ENCODE results near the gene CDKN2AIPNL.

Gene CDKN2AIPNL

DNA sequence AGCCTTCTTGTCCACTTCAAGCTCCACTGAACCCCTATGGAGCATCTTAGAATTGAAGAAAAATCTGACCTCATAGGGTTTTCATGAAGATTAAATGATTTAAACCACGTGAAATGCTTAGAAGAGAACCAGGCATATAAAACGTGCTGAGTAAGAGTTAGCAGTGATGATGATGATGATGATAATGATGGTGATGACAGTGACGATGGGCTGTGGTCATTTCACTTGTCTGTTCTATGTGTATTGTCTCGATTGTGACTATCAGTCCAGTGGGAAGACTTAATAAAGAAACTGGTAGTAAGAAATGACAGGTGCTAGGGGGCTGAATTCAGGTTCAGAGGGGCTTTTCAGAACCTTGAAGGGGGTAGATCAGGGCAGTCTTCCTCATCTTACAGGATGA lies 45.1 kb upstream of the CDKN2AIPNL start:
- DNase-seq (ENCODE audit: low spot score), result no peak
- in situ Hi-C loops (cut with MboI; ENCODE audit: low pct_unique_long_range_greater_than_20kb, low sequenced_read_pairs, unreplicated experiment), result no loop called here
- no peak for TF ChIP-seq CTCF (IDR thresholded peaks at IDR 0.05; ENCODE audit: extremely low read depth, insufficient read depth, missing control alignments)

- in situ Hi-C loops (cut with MboI; ENCODE audit: low pct_unique_long_range_greater_than_20kb, low sequenced_read_pairs, unreplicated experiment), result no loop called here
- no peak for DNase-seq (ENCODE audit: low spot score)
- TF ChIP-seq CTCF (IDR thresholded peaks at IDR 0.05; ENCODE audit: extremely low read depth, insufficient read depth, missing control alignments), result no peak
Measured at GRCh38 chr5:134455466-134455865, 43.8 kb upstream of the CDKN2AIPNL start.

- in situ Hi-C loops (cut with MboI; ENCODE audit: low pct_unique_long_range_greater_than_20kb, low sequenced_read_pairs, unreplicated experiment), result no loop called here
- TF ChIP-seq CTCF (IDR thresholded peaks at IDR 0.05; ENCODE audit: extremely low read depth, insufficient read depth, missing control alignments), result no peak
- DNase-seq (ENCODE audit: low spot score), result no peak
Measured at GRCh38 chr5:134453016-134453415, 41.3 kb upstream of the CDKN2AIPNL start.

GRCh38 chr5:134451936-134452505 lies 40.3 kb upstream of the CDKN2AIPNL start:
- TF ChIP-seq CTCF (IDR thresholded peaks at IDR 0.05; ENCODE audit: extremely low read depth, insufficient read depth, missing control alignments), result no peak
- in situ Hi-C loops (cut with MboI; ENCODE audit: low pct_unique_long_range_greater_than_20kb, low sequenced_read_pairs, unreplicated experiment), result no loop called here
- no peak for DNase-seq (ENCODE audit: low spot score)

GRCh38 chr5:134451225-134451935 lies 39.7 kb upstream of the CDKN2AIPNL start:
- in situ Hi-C loops (cut with MboI; ENCODE audit: low pct_unique_long_range_greater_than_20kb, low sequenced_read_pairs, unreplicated experiment), result no loop called here
- no peak for DNase-seq (ENCODE audit: low spot score)
- no peak for TF ChIP-seq CTCF (IDR thresholded peaks at IDR 0.05; ENCODE audit: extremely low read depth, insufficient read depth, missing control alignments)

GRCh38 chr5:134450374-134450773 lies 38.7 kb upstream of the CDKN2AIPNL start:
- TF ChIP-seq CTCF (IDR thresholded peaks at IDR 0.05; ENCODE audit: extremely low read depth, insufficient read depth, missing control alignments), result no peak
- no peak for DNase-seq (ENCODE audit: low spot score)
- in situ Hi-C loops (cut with MboI; ENCODE audit: low pct_unique_long_range_greater_than_20kb, low sequenced_read_pairs, unreplicated experiment), result no loop called here
